Thyroid gland (tissue), 4 donors: ENCODE data around the gene PTPN13. TPM values are rescaled to one million over a fixed set of nuclear protein-coding genes. Genes with fewer than 3 reads are reported as not detected.

Experiments
- DNase-seq, 2 donors: peaks; one replicate each; pipeline ENCODE4 v3.0.0-alpha.2; 2019
- H3K27ac ChIP-seq, 3 donors: fragments of 200-600 bp; sonication (generic); 1 replicate in 2 of 3; 2 replicates in 1 of 3; pipeline ENCODE4 v1.5.1; 2016 to 2019; ENCODE audit warnings: mild to moderate bottlenecking in 1 of 3, moderate library complexity in 1 of 3
- H3K27me3 ChIP-seq: fragments of 200-600 bp; sonication (generic); one replicate; pipeline ENCODE4 v1.5.1; 2019
- H3K36me3 ChIP-seq, 2 donors: fragments of 200-600 bp; sonication (generic); one replicate each; pipeline ENCODE4 v1.5.1; 2016 to 2019
- H3K4me1 ChIP-seq, 2 donors: fragments of 200-600 bp; sonication (generic); one replicate each; pipeline ENCODE4 v1.5.1; 2017 to 2019
- H3K4me3 ChIP-seq, 3 donors: fragments of 200-600 bp; sonication (generic); replicated peaks in 1 of 3; 1 replicate in 2 of 3; 2 replicates in 1 of 3; pipeline ENCODE4 v1.5.1; 2016; ENCODE audit warnings: mild to moderate bottlenecking in 1 of 3
- H3K9me3 ChIP-seq: fragments of 200-600 bp; sonication (generic); one replicate; pipeline ENCODE4 v1.5.1; 2017
- CTCF ChIP-seq, 6 experiments: fragments of 200-600 bp in 3 of 6; fragments of 450-650 bp in 3 of 6; sonication (generic) in 3 of 6; IDR thresholded peaks; one replicate each; pipeline ENCODE4 v1.5.1; 2016 to 2019; ENCODE audit warnings: antibody characterized with exemption in 6 of 6, mild to moderate bottlenecking in 2 of 6, inconsistent platforms in 1 of 6, moderate library complexity in 1 of 6
- POLR2A ChIP-seq, 2 donors: fragments of 450-650 bp; IDR thresholded peaks; one replicate each; pipeline ENCODE4 v1.6.1; 2017; ENCODE audit warnings: antibody characterized with exemption in 2 of 2, mild to moderate bottlenecking in 2 of 2, moderate library complexity in 1 of 2
- WGBS, 2 donors: methylation state at CpG; one replicate each; pipeline ENCODE4 v1.1.5; 2017; 5-methylcytosine and 5-hydroxymethylcytosine counted together
- intact Hi-C: fragments of 100-400 bp; cut with DNase I; formaldehyde crosslinking; loops from one replicate; pipeline ENCODE4 v1.15.1; 2023
- total RNA-seq, 4 donors: library from RNA; depleted of rRNA; stranded (reverse); fragments of >200 nt; gene quantifications; one replicate each; pipeline ENCODE4 v1.2.3, GENCODE V29; 2016

The PTPN13 gene
- total RNA-seq, 4 donors from 2014 or later: 49.7 to 89.5 (median 64.0) TPM

DNA sequence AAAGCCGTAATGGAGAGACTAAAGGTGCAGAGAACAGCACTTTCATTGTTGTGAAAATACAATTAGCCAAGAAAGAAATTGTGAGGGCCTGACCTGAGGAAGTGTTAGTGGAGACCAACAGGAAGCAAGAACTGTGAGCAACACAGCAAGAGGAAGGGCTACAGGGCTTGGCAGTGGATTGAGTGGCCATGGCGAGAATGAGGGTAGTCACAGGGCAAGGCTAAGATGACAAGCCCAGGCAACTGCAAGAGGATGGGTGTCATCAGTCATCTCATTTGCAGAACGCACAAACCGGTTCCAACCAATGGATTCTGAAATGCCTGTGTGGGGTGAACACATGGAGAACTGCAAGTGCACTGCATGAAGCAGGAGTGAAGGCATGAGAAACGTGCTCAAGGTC is 251.5 kb downstream of the PTPN13 start:
- intact Hi-C loops: no loop called here
- Histone ChIP-seq H3K36me3 (no peaks in the 10 kb centered on the region), H3K27ac (no peak overlapping the region), H3K4me1 (peaks cover 6 to 17% of the 10 kb centered on the region in 2 donors), H3K27me3 (no peaks in the 10 kb centered on the region), H3K9me3 (no peaks in the 10 kb centered on the region), H3K4me3 (no peak overlapping the region)
- no peak for DNase-seq
- TF ChIP-seq CTCF (IDR thresholded peaks at IDR 0.05): no peak
- 81 to 86% methylated on average over 5 of the region's 5 CpGs for WGBS, 2 donors

DNA sequence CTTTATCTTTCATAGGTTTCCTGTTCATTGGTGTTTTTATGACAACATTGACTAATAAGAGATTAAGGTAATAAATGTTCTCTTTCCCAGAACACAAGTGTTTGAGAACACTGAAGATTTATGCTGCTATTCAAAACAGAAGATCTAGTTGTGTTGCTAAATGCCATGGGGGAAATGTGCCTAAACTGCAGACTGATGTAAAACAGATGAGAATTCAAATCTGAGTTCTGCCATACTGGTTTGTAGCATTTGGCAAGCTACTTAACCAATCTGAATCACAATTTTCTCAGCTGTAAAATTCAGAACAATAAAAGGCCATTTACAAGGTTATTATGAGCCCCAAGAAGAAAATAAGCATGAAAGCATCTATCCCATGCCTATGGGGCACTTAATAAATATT is 252.8 kb downstream of the PTPN13 start:
- Histone ChIP-seq H3K4me3 (no peak overlapping the region), H3K36me3 (no peaks in the 10 kb centered on the region), H3K9me3 (no peaks in the 10 kb centered on the region), H3K4me1 (peaks cover 6 to 17% of the 10 kb centered on the region in 2 donors), H3K27ac (peak overlapping the region in 1 of 3 donors; percentile 32), H3K27me3 (no peaks in the 10 kb centered on the region)
- no peak for DNase-seq
- no peak for TF ChIP-seq POLR2A (IDR thresholded peaks at IDR 0.05)
- no peak for TF ChIP-seq CTCF (IDR thresholded peaks at IDR 0.05)
- intact Hi-C loops: no loop called here

GRCh38 chr4:86847571-86847970 is 253.5 kb downstream of the PTPN13 start:
- H3K27ac ChIP-seq: peak overlapping the region in 1 of 3 donors; percentile 32
- intact Hi-C loops: no loop called here
- no peaks in the 10 kb centered on the region for H3K36me3 ChIP-seq
- DNase-seq: no peak
- H3K4me3 ChIP-seq: no peak overlapping the region
- TF ChIP-seq POLR2A (IDR thresholded peaks at IDR 0.05): no peak
- no peak for TF ChIP-seq CTCF (IDR thresholded peaks at IDR 0.05)
- WGBS, 2 donors: 79 to 83% methylated on average over 4 of the region's 4 CpGs
- no peaks in the 10 kb centered on the region for H3K27me3 ChIP-seq
- H3K9me3 ChIP-seq: no peaks in the 10 kb centered on the region
- H3K4me1 ChIP-seq: peaks cover 6 to 17% of the 10 kb centered on the region in 2 donors

DNA sequence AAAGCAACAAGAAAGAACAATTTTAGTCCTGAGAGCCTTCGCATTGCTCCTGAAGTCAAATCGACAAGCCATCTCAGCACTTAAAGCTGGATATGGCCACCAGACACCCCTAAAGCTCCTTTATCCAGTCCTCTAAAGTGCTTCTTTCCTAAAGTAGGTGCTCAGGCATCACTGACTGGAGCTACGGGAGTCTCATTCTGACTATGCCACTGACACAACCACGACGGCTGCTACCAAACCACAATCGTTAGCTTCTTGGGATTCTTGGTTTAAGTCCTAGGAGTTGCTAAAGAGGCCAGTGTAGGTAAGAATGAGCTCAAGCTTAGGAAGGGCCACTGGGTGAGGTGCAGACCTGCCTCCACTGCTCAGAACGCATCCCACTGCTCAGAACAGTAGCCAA is 254.0 kb downstream of the PTPN13 start:
- H3K4me1 ChIP-seq: peaks cover 6 to 17% of the 10 kb centered on the region in 2 donors
- H3K27ac ChIP-seq: peak overlapping the region; percentile 1 to 59 (median 26)
- H3K36me3 ChIP-seq: no peaks in the 10 kb centered on the region
- TF ChIP-seq CTCF (IDR thresholded peaks at IDR 0.05): no peak
- no peak for TF ChIP-seq POLR2A (IDR thresholded peaks at IDR 0.05)
- H3K27me3 ChIP-seq: no peaks in the 10 kb centered on the region
- H3K9me3 ChIP-seq: no peaks in the 10 kb centered on the region
- no peak overlapping the region for H3K4me3 ChIP-seq
- DNase-seq: no peak
- WGBS, 2 donors: 69 to 70% methylated on average over 7 of the region's 7 CpGs
- intact Hi-C loops: no loop called here

GRCh38 chr4:86848732-86849619 is 254.9 kb downstream of the PTPN13 start, which contains the start of gene SLC10A6:
SLC10A6 (minus strand) TSS chr4:86849384; CDS start chr4:86849115, 269 bp downstream.
- intact Hi-C loops: no loop called here

More at GRCh38 chr4:86848732-86849619, 254.9 kb downstream of the PTPN13 start, which contains the start of gene SLC10A6:
- DNase-seq: peak; percentile 23 to 36
- WGBS, 2 donors: 43 to 61% methylated on average over 10 to 11 of the region's 11 CpGs
- peak within 1 kb of the TSS in 1 of 3 donors; percentile 5 for H3K4me3 ChIP-seq
- no peaks in the 10 kb centered on the region for H3K27me3 ChIP-seq
- TF ChIP-seq POLR2A (IDR thresholded peaks at IDR 0.05) (no peak), CTCF (IDR thresholded peaks at IDR 0.05) (no peak)
- peaks cover 6 to 17% of the 10 kb centered on the region in 2 donors for H3K4me1 ChIP-seq
- no peaks in the 10 kb centered on the region for H3K9me3 ChIP-seq
- peak within 1 kb of the TSS; percentile 1 to 59 (median 26) for H3K27ac ChIP-seq
- H3K36me3 ChIP-seq: no peaks in the 10 kb centered on the region
